Calu3 (cell line): Measurements from ENCODE around the gene NFX1. TPM values are rescaled to one million over a fixed set of nuclear protein-coding genes. Genes with fewer than 3 reads are reported as not detected.

Source experiments
- BruUV-seq: library from RNA; stranded (reverse); fragments of 400-500 nt; replicated peaks from 2 replicates; lab custom pipeline; 2021; lab: Mats Ljungman, UMichigan
- CTCF ChIA-PET: fragments of 300-600 bp; sonication (Branson Sonifier 250); formaldehyde crosslinking; loops from one replicate; lab custom pipeline; 2022; ENCODE audit warnings: antibody characterized with exemption; lab: Charles Lee
- DNase-seq: peaks from one replicate; pipeline ENCODE4 v3.0.0; 2022
- H3K27ac Mint-ChIP-seq: one replicate; pipeline ENCODE4 v1.8.0; 2022; ENCODE audit warnings: mixed read lengths; ENCODE audit not compliant: unreplicated experiment
- H3K27me3 Mint-ChIP-seq: one replicate; pipeline ENCODE4 v1.8.0; 2022; ENCODE audit warnings: mixed read lengths; ENCODE audit not compliant: unreplicated experiment
- H3K36me3 Mint-ChIP-seq: one replicate; pipeline ENCODE4 v1.8.0; 2022; ENCODE audit warnings: mild to moderate bottlenecking, moderate library complexity, mixed read lengths; ENCODE audit not compliant: insufficient read depth, unreplicated experiment
- H3K4me1 Mint-ChIP-seq: one replicate; pipeline ENCODE4 v1.8.0; 2022; ENCODE audit warnings: mild to moderate bottlenecking, low read depth, mixed read lengths; ENCODE audit not compliant: unreplicated experiment
- H3K4me3 Mint-ChIP-seq: one replicate; pipeline ENCODE4 v1.8.0; 2022; ENCODE audit warnings: mild to moderate bottlenecking, low read depth, moderate library complexity, mixed read lengths; ENCODE audit not compliant: unreplicated experiment
- H3K9me3 Mint-ChIP-seq: one replicate; pipeline ENCODE4 v1.8.0; 2022; ENCODE audit warnings: low read depth, mixed read lengths; ENCODE audit not compliant: unreplicated experiment
- CTCF ChIP-seq: fragments of 200-600 bp; IDR thresholded peaks from one replicate; pipeline ENCODE4 v1.8.0; 2022; ENCODE audit warnings: antibody characterized with exemption; ENCODE audit not compliant: unreplicated experiment
- intact Hi-C: fragments of 100-400 bp; cut with micrococcal nuclease; formaldehyde crosslinking; loops from one replicate; pipeline ENCODE4 v1.10.0; 2022; ENCODE audit not compliant: unreplicated experiment
- total RNA-seq: library from RNA; stranded (reverse); gene quantifications from 2 replicates; pipeline ENCODE4 v1.2.3, GENCODE V29; 2022

The NFX1 gene
- total RNA-seq, 1 experiment from 2014 or later: 27.3 TPM

DNA sequence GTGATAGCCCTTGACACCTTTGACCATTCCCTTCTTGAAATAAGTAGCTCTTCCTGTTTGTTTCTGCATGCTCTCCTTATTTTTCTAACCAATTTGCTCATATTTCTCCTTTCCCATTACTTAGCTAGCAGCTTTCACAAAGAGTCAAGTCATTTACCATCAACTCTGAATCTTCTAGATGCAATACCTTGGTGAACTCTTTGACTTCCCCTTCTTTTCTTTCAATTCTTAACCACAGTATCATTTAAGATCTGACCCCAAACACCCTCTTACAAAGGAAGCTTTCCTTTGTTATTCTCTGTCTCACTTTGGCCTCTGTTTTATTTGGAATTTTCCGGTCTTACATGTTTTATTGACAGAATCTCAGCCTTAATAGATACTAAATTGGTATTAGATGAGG is 14.0 kb downstream of the NFX1 start:
- no peak for TF ChIP-seq CTCF
- no peaks in the 10 kb centered on the region for H3K9me3 Mint-ChIP-seq
- DNase-seq: no peak
- H3K36me3 Mint-ChIP-seq: peaks cover 17% of the 10 kb centered on the region
- no peaks in the 10 kb centered on the region for H3K27me3 Mint-ChIP-seq
- no peak overlapping the region for H3K27ac Mint-ChIP-seq
- no peak overlapping the region for H3K4me3 Mint-ChIP-seq
- CTCF ChIA-PET: no interaction called here
- intact Hi-C loops: no loop called here
- no TSS peak for BruUV-seq
- H3K4me1 Mint-ChIP-seq: no peaks in the 10 kb centered on the region

- no peak for DNase-seq
- Mint-ChIP-seq H3K36me3 (peaks cover 3% of the 10 kb centered on the region), H3K9me3 (no peaks in the 10 kb centered on the region), H3K4me3 (no peak overlapping the region), H3K27ac (no peak overlapping the region), H3K4me1 (no peaks in the 10 kb centered on the region), H3K27me3 (no peaks in the 10 kb centered on the region)
- no TSS peak for BruUV-seq
- intact Hi-C loops: no loop called here
- CTCF ChIA-PET: no interaction called here
- TF ChIP-seq CTCF: no peak
Measured at GRCh38 chr9:33306037-33306436, 15.7 kb downstream of the NFX1 start.

DNA sequence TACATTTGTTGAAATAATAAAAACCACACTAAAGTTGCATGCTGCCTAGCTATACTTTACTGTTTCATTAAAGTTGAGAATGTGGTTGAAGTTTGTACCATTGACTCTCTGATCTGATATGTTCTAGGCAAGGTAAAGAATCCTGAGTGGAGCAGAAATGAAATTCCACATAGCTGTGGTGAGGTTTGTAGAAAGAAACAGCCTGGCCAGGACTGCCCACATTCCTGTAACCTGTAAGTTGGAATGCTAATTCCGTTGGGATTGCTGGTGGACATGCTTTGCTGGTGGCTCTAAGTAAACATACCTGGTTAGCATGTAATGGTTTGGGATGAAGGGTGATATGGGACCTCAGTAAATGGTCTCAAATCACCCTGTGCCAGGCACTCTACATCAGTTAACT is 16.8 kb downstream of the NFX1 start:
- BruUV-seq: no TSS peak

DNA sequence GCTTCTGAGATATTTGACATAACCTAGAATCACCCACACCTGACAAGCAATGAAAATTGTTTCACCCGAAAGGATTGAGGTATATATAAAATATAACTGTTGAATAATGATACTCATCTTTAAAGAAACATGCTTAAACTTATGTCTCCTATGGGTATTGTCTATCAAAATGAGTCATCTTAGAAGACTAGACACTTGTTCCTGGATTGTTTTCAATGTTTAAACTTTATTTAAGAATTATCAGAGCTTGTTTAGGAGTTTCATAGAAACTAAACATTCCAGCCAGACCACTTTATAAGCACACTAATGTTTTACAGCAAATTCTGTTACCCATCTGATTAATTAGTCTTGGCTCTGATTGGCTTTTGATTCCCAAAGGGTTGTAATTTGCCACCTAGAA is 19.6 kb downstream of the NFX1 start:
- CTCF ChIA-PET: no interaction called here
- H3K36me3 Mint-ChIP-seq: peaks cover 16% of the 10 kb centered on the region
- intact Hi-C loops: no loop called here
- no peaks in the 10 kb centered on the region for H3K27me3 Mint-ChIP-seq
- H3K9me3 Mint-ChIP-seq: no peaks in the 10 kb centered on the region
- no TSS peak for BruUV-seq
- no peak overlapping the region for H3K4me3 Mint-ChIP-seq
- DNase-seq: no peak
- H3K27ac Mint-ChIP-seq: no peak overlapping the region
- H3K4me1 Mint-ChIP-seq: no peaks in the 10 kb centered on the region
- TF ChIP-seq CTCF: no peak

More for the DNA sequence above, 16.8 kb downstream of the NFX1 start:
- H3K4me1 Mint-ChIP-seq: no peaks in the 10 kb centered on the region
- no peaks in the 10 kb centered on the region for H3K9me3 Mint-ChIP-seq
- peaks cover 8% of the 10 kb centered on the region for H3K36me3 Mint-ChIP-seq
- no peak for TF ChIP-seq CTCF
- H3K27ac Mint-ChIP-seq: no peak overlapping the region
- H3K4me3 Mint-ChIP-seq: no peak overlapping the region
- CTCF ChIA-PET: interaction anchor here (0.5 to 0.7 kb wide), 2 partner anchors 231 to 234 kb away, joined by 4 to 6 read pairs; partner anchors contain the start of gene SMU1
- intact Hi-C loops: no loop called here
- DNase-seq: no peak
- H3K27me3 Mint-ChIP-seq: no peaks in the 10 kb centered on the region
